ENCODE results near the gene MYL6B. TPM values are rescaled to one million over a fixed set of nuclear protein-coding genes. Genes with fewer than 3 reads are reported as not detected.

Gene MYL6B
- 63.3 and 68.9 TPM in 2 replicates for total RNA-seq

DNA sequence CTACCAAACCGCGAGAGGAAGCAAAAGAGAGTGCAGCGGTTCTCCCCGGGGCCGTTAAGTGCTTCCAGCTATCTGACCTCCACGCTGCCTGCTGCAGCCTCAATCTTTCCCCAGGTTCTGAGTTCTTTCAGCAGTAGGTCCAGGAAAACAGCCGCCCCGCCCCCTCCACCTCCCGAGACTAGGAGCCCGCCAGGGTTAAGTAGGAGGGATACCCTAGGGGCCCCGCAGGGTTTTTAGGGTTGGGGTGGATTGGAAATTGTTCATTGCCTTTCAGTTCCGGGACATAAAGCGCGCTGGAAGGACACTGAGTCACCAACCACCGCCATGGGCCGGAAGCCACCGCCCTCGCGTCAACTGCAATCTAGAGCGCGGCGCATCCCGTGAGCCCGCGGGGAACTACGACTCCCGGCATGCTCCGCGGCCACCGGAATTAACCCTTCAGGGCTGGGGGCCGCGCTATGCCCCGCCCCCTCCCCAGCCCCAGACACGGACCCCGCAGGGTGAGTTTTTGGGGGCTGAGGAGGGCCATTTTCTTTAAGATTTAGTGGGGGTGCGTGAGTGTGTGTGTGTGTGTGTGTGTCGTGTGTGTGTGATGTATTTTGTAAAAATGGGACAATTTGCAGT, at the start of gene MYL6B:
Gene MYL6B (plus strand): TSS at position 456 of the 624 bp plus-strand sequence. CDS start 1,332 bp downstream, outside the sequence.
- no peaks in the 10 kb centered on the region for H3K9me3 Mint-ChIP-seq
- intact Hi-C loops (cut with micrococcal nuclease): loop anchor here (1.0 to 2.0 kb wide), 6 partner anchors 8 to 71 kb away; partner anchors contain the start of genes PA2G4, SMARCC2 and ZC3H10
- no peaks in the 10 kb centered on the region for H3K27me3 Mint-ChIP-seq
- H3K36me3 Mint-ChIP-seq (ENCODE audit: low read depth): peaks cover 18% of the 10 kb centered on the region
- H3K4me3 Mint-ChIP-seq: peak within 1 kb of the TSS; percentile 88
- H3K4me1 Mint-ChIP-seq: peaks cover 36% of the 10 kb centered on the region
- peak; percentile 98 for DNase-seq
- peak within 1 kb of the TSS; percentile 98 for H3K27ac Mint-ChIP-seq

DNA sequence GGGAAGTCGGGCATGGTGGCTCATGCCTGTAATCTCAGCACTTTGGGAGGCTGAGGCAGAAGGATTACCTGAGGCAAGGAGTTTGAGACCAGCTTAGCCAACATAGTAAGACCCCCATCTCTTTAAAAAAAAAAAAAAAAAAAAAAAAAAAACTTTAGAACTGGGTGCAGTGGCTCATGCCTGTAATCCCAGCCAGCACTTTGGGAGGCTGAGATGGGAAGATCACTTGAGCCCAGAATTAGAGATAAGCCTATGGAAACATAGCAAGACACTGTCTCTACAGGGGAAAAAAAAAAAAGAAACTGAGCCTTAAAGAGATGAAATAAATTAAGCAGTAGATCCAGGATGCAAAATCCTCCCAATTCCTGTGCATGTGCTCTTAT, 49.7 kb upstream of the MYL6B start:
- peak overlapping the region; percentile 98 for H3K4me3 Mint-ChIP-seq
- peaks cover 38% of the 10 kb centered on the region for H3K4me1 Mint-ChIP-seq
- H3K27ac Mint-ChIP-seq: peak overlapping the region; percentile 98
- no peak for DNase-seq
- intact Hi-C loops (cut with micrococcal nuclease): loop anchor here (5.0 kb wide), 2 partner anchors 345 to 360 kb away; partner anchors contain the start of genes GDF11 and TIMELESS
- H3K9me3 Mint-ChIP-seq: no peaks in the 10 kb centered on the region
- peaks cover 4% of the 10 kb centered on the region for H3K27me3 Mint-ChIP-seq
- peaks cover 30% of the 10 kb centered on the region for H3K36me3 Mint-ChIP-seq (ENCODE audit: low read depth)

- intact Hi-C loops (cut with micrococcal nuclease): loop anchor here (5.0 kb wide), 2 partner anchors 344 to 361 kb away; partner anchors contain the start of genes GDF11 and TIMELESS
- H3K27ac Mint-ChIP-seq: peak overlapping the region; percentile 98
- peak; percentile 76 for DNase-seq
- no peaks in the 10 kb centered on the region for H3K9me3 Mint-ChIP-seq
- H3K36me3 Mint-ChIP-seq (ENCODE audit: low read depth): peaks cover 35% of the 10 kb centered on the region
- peaks cover 38% of the 10 kb centered on the region for H3K4me1 Mint-ChIP-seq
- peaks cover 2% of the 10 kb centered on the region for H3K27me3 Mint-ChIP-seq
- peak overlapping the region; percentile 98 for H3K4me3 Mint-ChIP-seq
Measured at GRCh38 chr12:56103066-56103711, 49.2 kb upstream of the MYL6B start.

GRCh38 chr12:56103823-56104108, 48.6 kb upstream of the MYL6B start:
- H3K27me3 Mint-ChIP-seq: no peaks in the 10 kb centered on the region
- peak overlapping the region; percentile 98 for H3K27ac Mint-ChIP-seq
- intact Hi-C loops (cut with micrococcal nuclease): loop anchor here (1.0 to 5.0 kb wide), 11 partner anchors 13 to 387 kb away; partner anchors contain the start of genes BLOC1S1, GDF11, MYL6B and PYM1
- peak overlapping the region; percentile 98 for H3K4me3 Mint-ChIP-seq
- no peak for DNase-seq
- no peaks in the 10 kb centered on the region for H3K9me3 Mint-ChIP-seq
- peaks cover 38% of the 10 kb centered on the region for H3K4me1 Mint-ChIP-seq
- peaks cover 40% of the 10 kb centered on the region for H3K36me3 Mint-ChIP-seq (ENCODE audit: low read depth)

DNA sequence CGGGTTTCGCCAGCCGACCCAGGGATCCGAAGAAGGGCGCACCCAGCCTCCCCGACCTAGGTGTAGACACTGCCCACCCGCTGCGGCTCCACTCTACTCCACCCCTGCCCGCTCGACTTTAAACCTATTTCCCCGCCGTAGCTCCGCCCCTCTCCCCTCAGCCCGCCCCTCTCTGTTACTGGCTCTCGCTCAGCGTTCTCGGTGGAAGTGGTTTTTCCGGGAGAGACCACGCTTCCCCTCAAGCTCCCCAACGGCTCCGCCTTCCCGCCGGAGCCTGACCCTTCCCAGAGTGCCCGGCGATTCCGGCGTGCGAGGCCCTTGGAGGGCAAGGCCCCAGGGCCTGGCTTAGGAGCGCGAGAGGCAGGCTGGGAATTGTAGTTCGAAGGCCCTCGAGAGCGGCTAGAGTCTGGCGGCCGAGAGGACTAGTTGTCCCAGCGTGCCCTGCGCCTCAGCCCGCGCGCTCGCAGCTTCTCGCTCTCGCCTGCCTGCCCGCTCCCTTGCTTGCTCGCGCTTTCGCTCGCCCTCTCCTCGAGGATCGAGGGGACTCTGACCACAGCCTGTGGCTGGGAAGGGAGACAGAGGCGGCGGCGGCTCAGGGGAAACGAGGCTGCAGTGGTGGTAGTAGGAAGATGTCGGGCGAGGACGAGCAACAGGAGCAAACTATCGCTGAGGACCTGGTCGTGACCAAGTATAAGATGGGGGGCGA, 48.1 kb upstream of the MYL6B start, which contains the start of gene PA2G4:
Gene PA2G4 (plus strand): TSS at position 451 of the 706 bp plus-strand sequence. CDS start 179 bp downstream, at position 630.
- Mint-ChIP-seq H3K4me1 (peaks cover 38% of the 10 kb centered on the region), H3K9me3 (no peaks in the 10 kb centered on the region), H3K4me3 (peak within 1 kb of the TSS; percentile 98), H3K27ac (peak within 1 kb of the TSS; percentile 98), H3K36me3 (ENCODE audit: low read depth) (peaks cover 45% of the 10 kb centered on the region), H3K27me3 (no peaks in the 10 kb centered on the region)
- peak; percentile 100 for DNase-seq
- intact Hi-C loops (cut with micrococcal nuclease): loop anchor here (1.0 to 5.0 kb wide), 11 partner anchors 12 to 388 kb away; partner anchors contain the start of genes BLOC1S1, GDF11, MYL6B and PYM1

GRCh38 chr12:56104815-56105608, 47.4 kb upstream of the MYL6B start:
- H3K4me1 Mint-ChIP-seq: peaks cover 38% of the 10 kb centered on the region
- no peaks in the 10 kb centered on the region for H3K9me3 Mint-ChIP-seq
- H3K27me3 Mint-ChIP-seq: no peaks in the 10 kb centered on the region
- intact Hi-C loops (cut with micrococcal nuclease): loop anchor here (1.0 to 5.0 kb wide), 11 partner anchors 11 to 389 kb away; partner anchors contain the start of genes BLOC1S1, GDF11, MYL6B and PYM1
- peaks cover 51% of the 10 kb centered on the region for H3K36me3 Mint-ChIP-seq (ENCODE audit: low read depth)
- peak overlapping the region; percentile 98 for H3K4me3 Mint-ChIP-seq
- H3K27ac Mint-ChIP-seq: peak overlapping the region; percentile 98
- peak; percentile 75 for DNase-seq

DNA sequence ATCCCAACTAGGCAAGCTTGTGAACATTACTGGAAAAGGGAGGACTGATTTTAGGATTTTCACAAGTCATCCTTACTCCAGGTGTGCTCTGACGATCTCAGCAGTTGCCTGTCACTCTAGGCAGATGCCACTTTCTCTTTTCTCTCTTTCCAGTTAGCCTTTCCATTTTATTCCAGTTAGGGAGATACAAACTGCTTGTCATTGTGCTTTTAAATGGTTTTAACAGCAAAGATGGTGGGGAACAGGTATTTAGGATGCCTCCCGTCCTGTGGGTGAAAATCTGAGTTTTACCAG, 46.8 kb upstream of the MYL6B start:
- H3K27ac Mint-ChIP-seq: peak overlapping the region; percentile 98
- intact Hi-C loops (cut with micrococcal nuclease): no loop called here
- H3K36me3 Mint-ChIP-seq (ENCODE audit: low read depth): peaks cover 56% of the 10 kb centered on the region
- no peaks in the 10 kb centered on the region for H3K9me3 Mint-ChIP-seq
- peak overlapping the region; percentile 98 for H3K4me3 Mint-ChIP-seq
- no peaks in the 10 kb centered on the region for H3K27me3 Mint-ChIP-seq
- peaks cover 40% of the 10 kb centered on the region for H3K4me1 Mint-ChIP-seq
- no peak for DNase-seq

GRCh38 chr12:56107242-56107641, 45.1 kb upstream of the MYL6B start:
- intact Hi-C loops (cut with micrococcal nuclease): no loop called here
- no peak for DNase-seq
- H3K36me3 Mint-ChIP-seq (ENCODE audit: low read depth): peaks cover 69% of the 10 kb centered on the region
- H3K4me1 Mint-ChIP-seq: peaks cover 31% of the 10 kb centered on the region
- H3K27ac Mint-ChIP-seq: peak overlapping the region; percentile 26
- H3K27me3 Mint-ChIP-seq: no peaks in the 10 kb centered on the region
- no peaks in the 10 kb centered on the region for H3K9me3 Mint-ChIP-seq
- H3K4me3 Mint-ChIP-seq: peak overlapping the region; percentile 98

DNA sequence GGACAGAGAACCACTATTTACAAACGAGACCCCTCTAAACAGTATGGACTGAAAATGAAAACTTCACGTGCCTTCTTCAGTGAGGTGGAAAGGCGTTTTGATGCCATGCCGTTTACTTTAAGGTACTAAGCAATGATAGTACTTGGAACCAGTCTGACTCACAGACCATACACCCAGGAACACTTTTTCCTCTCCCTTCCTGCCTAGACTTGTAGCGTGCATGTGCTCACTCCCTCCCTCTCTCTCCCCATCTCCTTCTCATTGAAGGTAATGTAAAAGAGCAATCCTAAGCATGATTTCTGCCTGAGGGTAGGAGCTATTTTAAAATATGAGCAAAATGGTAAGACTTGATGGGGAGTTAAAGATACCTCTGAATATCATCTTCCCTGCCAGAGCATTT, 41.8 kb upstream of the MYL6B start:
- no peak overlapping the region for H3K4me3 Mint-ChIP-seq
- H3K36me3 Mint-ChIP-seq (ENCODE audit: low read depth): peaks cover 81% of the 10 kb centered on the region
- H3K27me3 Mint-ChIP-seq: no peaks in the 10 kb centered on the region
- intact Hi-C loops (cut with micrococcal nuclease): no loop called here
- H3K27ac Mint-ChIP-seq: no peak overlapping the region
- peaks cover 22% of the 10 kb centered on the region for H3K4me1 Mint-ChIP-seq
- no peak for DNase-seq
- H3K9me3 Mint-ChIP-seq: no peaks in the 10 kb centered on the region

GRCh38 chr12:56114084-56114483, 38.3 kb upstream of the MYL6B start:
- no peak overlapping the region for H3K4me3 Mint-ChIP-seq
- no peaks in the 10 kb centered on the region for H3K9me3 Mint-ChIP-seq
- H3K36me3 Mint-ChIP-seq (ENCODE audit: low read depth): peaks cover 68% of the 10 kb centered on the region
- peaks cover 3% of the 10 kb centered on the region for H3K27me3 Mint-ChIP-seq
- peak overlapping the region; percentile 29 for H3K27ac Mint-ChIP-seq
- intact Hi-C loops (cut with micrococcal nuclease): no loop called here
- H3K4me1 Mint-ChIP-seq: peaks cover 25% of the 10 kb centered on the region
- DNase-seq: no peak

DNA sequence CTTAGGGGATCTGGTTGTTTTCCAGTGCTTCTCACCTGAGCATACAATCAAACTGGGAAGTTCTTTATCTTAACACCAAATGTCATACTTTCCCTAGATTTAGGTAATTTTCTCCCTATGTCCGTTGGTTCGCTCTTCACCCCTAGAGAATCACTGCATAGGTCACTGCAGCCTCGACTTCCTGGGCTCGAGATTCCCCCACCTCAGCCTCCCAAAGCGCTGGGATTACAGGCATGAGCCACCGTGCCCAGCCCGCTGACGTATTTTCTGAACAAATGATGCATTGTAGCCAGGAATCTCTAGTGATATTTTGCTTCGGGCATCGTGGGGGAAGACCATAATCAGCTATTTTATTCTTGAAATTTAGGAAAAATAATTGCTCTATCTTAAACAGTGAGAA, 37.1 kb upstream of the MYL6B start:
- Mint-ChIP-seq H3K36me3 (ENCODE audit: low read depth) (peaks cover 58% of the 10 kb centered on the region), H3K27ac (peak overlapping the region; percentile 100), H3K4me1 (peaks cover 35% of the 10 kb centered on the region), H3K4me3 (peak overlapping the region; percentile 97), H3K27me3 (peaks cover 3% of the 10 kb centered on the region), H3K9me3 (no peaks in the 10 kb centered on the region)
- intact Hi-C loops (cut with micrococcal nuclease): loop anchor here (5.0 kb wide), 2 partner anchors 288 to 522 kb away; partner anchors contain the start of gene DNAJC14
- no peak for DNase-seq

- Mint-ChIP-seq H3K27ac (peak within 1 kb of the TSS; percentile 100), H3K4me1 (peaks cover 35% of the 10 kb centered on the region), H3K4me3 (peak within 1 kb of the TSS; percentile 97), H3K27me3 (peaks cover 3% of the 10 kb centered on the region), H3K9me3 (no peaks in the 10 kb centered on the region), H3K36me3 (ENCODE audit: low read depth) (peaks cover 51% of the 10 kb centered on the region)
- DNase-seq: peak; percentile 99
- intact Hi-C loops (cut with micrococcal nuclease): loop anchor here (1.0 to 5.0 kb wide), 6 partner anchors 12 to 521 kb away; partner anchors contain the start of genes DNAJC14 and PA2G4
Measured at GRCh38 chr12:56116267-56117081, 35.9 kb upstream of the MYL6B start, which contains the start of gene RPL41. RPL41 (plus strand) TSS chr12:56116633.
